B cell (primary cell): Measurements from ENCODE around the gene KCNG3.

Experiments
- EZH2 ChIP-seq: IDR thresholded peaks from 2 replicates; pipeline ENCODE4 v1.6.1; 2012; ENCODE audit warnings: borderline replicate concordance, low read depth, mild to moderate bottlenecking, moderate library complexity, low read length; ENCODE audit not compliant: insufficient read depth, poor library complexity, severe bottlenecking
- TF ChIP-seq, protein P1 (sequence below): fragments of 200-600 bp; IDR thresholded peaks from one replicate; pipeline ENCODE4 v1.8.0; 2022; ENCODE audit warnings: antibody characterized with exemption, mild to moderate bottlenecking

- TF ChIP-seq, protein P1, sequence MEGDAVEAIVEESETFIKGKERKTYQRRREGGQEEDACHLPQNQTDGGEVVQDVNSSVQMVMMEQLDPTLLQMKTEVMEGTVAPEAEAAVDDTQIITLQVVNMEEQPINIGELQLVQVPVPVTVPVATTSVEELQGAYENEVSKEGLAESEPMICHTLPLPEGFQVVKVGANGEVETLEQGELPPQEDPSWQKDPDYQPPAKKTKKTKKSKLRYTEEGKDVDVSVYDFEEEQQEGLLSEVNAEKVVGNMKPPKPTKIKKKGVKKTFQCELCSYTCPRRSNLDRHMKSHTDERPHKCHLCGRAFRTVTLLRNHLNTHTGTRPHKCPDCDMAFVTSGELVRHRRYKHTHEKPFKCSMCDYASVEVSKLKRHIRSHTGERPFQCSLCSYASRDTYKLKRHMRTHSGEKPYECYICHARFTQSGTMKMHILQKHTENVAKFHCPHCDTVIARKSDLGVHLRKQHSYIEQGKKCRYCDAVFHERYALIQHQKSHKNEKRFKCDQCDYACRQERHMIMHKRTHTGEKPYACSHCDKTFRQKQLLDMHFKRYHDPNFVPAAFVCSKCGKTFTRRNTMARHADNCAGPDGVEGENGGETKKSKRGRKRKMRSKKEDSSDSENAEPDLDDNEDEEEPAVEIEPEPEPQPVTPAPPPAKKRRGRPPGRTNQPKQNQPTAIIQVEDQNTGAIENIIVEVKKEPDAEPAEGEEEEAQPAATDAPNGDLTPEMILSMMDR = no peak
- TF ChIP-seq EZH2 = no peak
These were observed 29.6 kb upstream of the KCNG3 start for GRCh38 chr2:42523341-42523740.
